Measurements from ENCODE around the gene GRN.
"Not testable (repeated sequence)": the region's sequence is repeated elsewhere in the genome, so short reads cannot be mapped to it uniquely, and the experiment has no call there.

Gene GRN

GRCh38 chr17:44347206-44348055, 2.3 kb downstream of the GRN start:
- 94% methylated on average over 16 of the region's 18 CpGs for WGBS
- H3K9ac ChIP-seq (ENCODE audit: low read length), result peak overlapping the region; percentile 11
- peaks cover 24% of the 10 kb centered on the region for H3K79me1 ChIP-seq (replicated peaks; ENCODE audit: low read length, poor library complexity, severe bottlenecking)
- not testable (repeated sequence) for H2BK5ac ChIP-seq (ENCODE audit: low read depth, low read length, poor library complexity, severe bottlenecking); H3K27ac ChIP-seq (ENCODE audit: low read length, poor library complexity, severe bottlenecking); H3K4ac ChIP-seq (ENCODE audit: low read depth in 1 of 2, low read length in 2 of 2); H4K91ac ChIP-seq (ENCODE audit: low read length); H4K8ac ChIP-seq (ENCODE audit: low read length); H3K14ac ChIP-seq (ENCODE audit: low read length in 2 of 2); H3K9me3 ChIP-seq (ENCODE audit: control insufficient read depth, low read length); H3K4me3 ChIP-seq (ENCODE audit: insufficient read depth in 1 of 2, low read depth in 1 of 2, low read length in 2 of 2); H3K27me3 ChIP-seq (ENCODE audit: control insufficient read depth in 1 of 2, insufficient read depth in 1 of 2, low read length in 2 of 2); H2BK120ac ChIP-seq (ENCODE audit: low read depth, low read length); H2AFZ ChIP-seq (ENCODE audit: low read depth, low read length); H2AK5ac ChIP-seq (ENCODE audit: low read length, severe bottlenecking); H3K4me2 ChIP-seq (ENCODE audit: low read length, poor library complexity, severe bottlenecking); H3K18ac ChIP-seq (ENCODE audit: low read depth in 1 of 2, low read length in 2 of 2); H3K23ac ChIP-seq (ENCODE audit: low read length in 2 of 2); DNase-seq; H2BK15ac ChIP-seq (ENCODE audit: low read depth, poor library complexity, severe bottlenecking); H2BK12ac ChIP-seq (ENCODE audit: low read length in 2 of 2)
- H3K36me3 ChIP-seq (ENCODE audit: control insufficient read depth in 1 of 2, insufficient read depth in 2 of 2, low read depth in 1 of 2, low read length in 2 of 2), result peaks cover 34 to 40% of the 10 kb centered on the region in 2 experiments
- H3K4me1 ChIP-seq (ENCODE audit: control insufficient read depth, insufficient read depth, low read depth, low read length), result peaks cover 17% of the 10 kb centered on the region

- Histone ChIP-seq H3K4me1 (ENCODE audit: control insufficient read depth, insufficient read depth, low read depth, low read length) (peaks cover 17% of the 10 kb centered on the region), H3K4ac (ENCODE audit: low read depth in 1 of 2, low read length in 2 of 2) (no peak overlapping the region), H3K9me3 (ENCODE audit: control insufficient read depth, low read length) (no peaks in the 10 kb centered on the region), H3K4me3 (ENCODE audit: insufficient read depth in 1 of 2, low read depth in 1 of 2, low read length in 2 of 2) (no peak overlapping the region), H4K91ac (ENCODE audit: low read length) (no peak overlapping the region), H2AFZ (ENCODE audit: low read depth, low read length) (no peak overlapping the region), H3K23ac (ENCODE audit: low read length in 2 of 2) (no peak overlapping the region), H3K79me1 (replicated peaks; ENCODE audit: low read length, poor library complexity, severe bottlenecking) (peaks cover 24% of the 10 kb centered on the region), H2BK120ac (ENCODE audit: low read depth, low read length) (no peak overlapping the region), H3K14ac (ENCODE audit: low read length in 2 of 2) (no peak overlapping the region), H2BK5ac (ENCODE audit: low read depth, low read length, poor library complexity, severe bottlenecking) (no peak overlapping the region), H2BK15ac (ENCODE audit: low read depth, poor library complexity, severe bottlenecking) (no peak overlapping the region), H4K8ac (ENCODE audit: low read length) (no peak overlapping the region), H3K27ac (ENCODE audit: low read length, poor library complexity, severe bottlenecking) (no peak overlapping the region), H3K4me2 (ENCODE audit: low read length, poor library complexity, severe bottlenecking) (no peak overlapping the region), H2BK12ac (ENCODE audit: low read length in 2 of 2) (no peak overlapping the region), H3K36me3 (ENCODE audit: control insufficient read depth in 1 of 2, insufficient read depth in 2 of 2, low read depth in 1 of 2, low read length in 2 of 2) (peaks cover 42 to 50% of the 10 kb centered on the region in 2 experiments), H2AK5ac (ENCODE audit: low read length, severe bottlenecking) (no peak overlapping the region), H3K18ac (ENCODE audit: low read depth in 1 of 2, low read length in 2 of 2) (peak overlapping the region in 1 of 2 experiments; percentile 30), H3K9ac (ENCODE audit: low read length) (peak overlapping the region; percentile 5), H3K27me3 (ENCODE audit: control insufficient read depth in 1 of 2, insufficient read depth in 1 of 2, low read length in 2 of 2) (no peaks in the 10 kb centered on the region)
- 90% methylated on average over 9 of the region's 9 CpGs for WGBS
- DNase-seq, result peak; percentile 40
Measured at GRCh38 chr17:44348234-44348987, 3.3 kb downstream of the GRN start.

- 94% methylated on average over 6 of the region's 6 CpGs for WGBS
- no peak overlapping the region for H2BK5ac ChIP-seq (ENCODE audit: low read depth, low read length, poor library complexity, severe bottlenecking)
- no peak overlapping the region for H3K27ac ChIP-seq (ENCODE audit: low read length, poor library complexity, severe bottlenecking)
- no peak for DNase-seq
- H3K9me3 ChIP-seq (ENCODE audit: control insufficient read depth, low read length), result no peaks in the 10 kb centered on the region
- H3K9ac ChIP-seq (ENCODE audit: low read length), result no peak overlapping the region
- H2BK15ac ChIP-seq (ENCODE audit: low read depth, poor library complexity, severe bottlenecking), result no peak overlapping the region
- no peak overlapping the region for H2BK12ac ChIP-seq (ENCODE audit: low read length in 2 of 2)
- H2AFZ ChIP-seq (ENCODE audit: low read depth, low read length), result no peak overlapping the region
- no peak overlapping the region for H3K4ac ChIP-seq (ENCODE audit: low read depth in 1 of 2, low read length in 2 of 2)
- peaks cover 24% of the 10 kb centered on the region for H3K79me1 ChIP-seq (replicated peaks; ENCODE audit: low read length, poor library complexity, severe bottlenecking)
- H3K18ac ChIP-seq (ENCODE audit: low read depth in 1 of 2, low read length in 2 of 2), result peak overlapping the region in 1 of 2 experiments; percentile 30
- no peaks in the 10 kb centered on the region for H3K27me3 ChIP-seq (ENCODE audit: control insufficient read depth in 1 of 2, insufficient read depth in 1 of 2, low read length in 2 of 2)
- H3K4me1 ChIP-seq (ENCODE audit: control insufficient read depth, insufficient read depth, low read depth, low read length), result peaks cover 17% of the 10 kb centered on the region
- H3K4me2 ChIP-seq (ENCODE audit: low read length, poor library complexity, severe bottlenecking), result no peak overlapping the region
- H4K91ac ChIP-seq (ENCODE audit: low read length), result no peak overlapping the region
- H3K36me3 ChIP-seq (ENCODE audit: control insufficient read depth in 1 of 2, insufficient read depth in 2 of 2, low read depth in 1 of 2, low read length in 2 of 2), result peaks cover 42 to 55% of the 10 kb centered on the region in 2 experiments
- no peak overlapping the region for H3K14ac ChIP-seq (ENCODE audit: low read length in 2 of 2)
- H3K23ac ChIP-seq (ENCODE audit: low read length in 2 of 2), result no peak overlapping the region
- no peak overlapping the region for H4K8ac ChIP-seq (ENCODE audit: low read length)
- no peak overlapping the region for H2AK5ac ChIP-seq (ENCODE audit: low read length, severe bottlenecking)
- H2BK120ac ChIP-seq (ENCODE audit: low read depth, low read length), result no peak overlapping the region
- H3K4me3 ChIP-seq (ENCODE audit: insufficient read depth in 1 of 2, low read depth in 1 of 2, low read length in 2 of 2), result no peak overlapping the region
Measured at GRCh38 chr17:44348988-44349364, 3.9 kb downstream of the GRN start.

GRCh38 chr17:44349553-44350070, 4.5 kb downstream of the GRN start:
- no peak overlapping the region for H4K91ac ChIP-seq (ENCODE audit: low read length)
- no peak overlapping the region for H3K23ac ChIP-seq (ENCODE audit: low read length in 2 of 2)
- no peak overlapping the region for H3K14ac ChIP-seq (ENCODE audit: low read length in 2 of 2)
- H3K4ac ChIP-seq (ENCODE audit: low read depth in 1 of 2, low read length in 2 of 2), result no peak overlapping the region
- H2AFZ ChIP-seq (ENCODE audit: low read depth, low read length), result no peak overlapping the region
- H2BK15ac ChIP-seq (ENCODE audit: low read depth, poor library complexity, severe bottlenecking), result no peak overlapping the region
- H3K4me2 ChIP-seq (ENCODE audit: low read length, poor library complexity, severe bottlenecking), result no peak overlapping the region
- H3K9me3 ChIP-seq (ENCODE audit: control insufficient read depth, low read length), result no peaks in the 10 kb centered on the region
- no peak overlapping the region for H3K4me3 ChIP-seq (ENCODE audit: insufficient read depth in 1 of 2, low read depth in 1 of 2, low read length in 2 of 2)
- no peak overlapping the region for H3K18ac ChIP-seq (ENCODE audit: low read depth in 1 of 2, low read length in 2 of 2)
- WGBS, result 89% methylated on average over 12 of the region's 12 CpGs
- H3K4me1 ChIP-seq (ENCODE audit: control insufficient read depth, insufficient read depth, low read depth, low read length), result peaks cover 15% of the 10 kb centered on the region
- peaks cover 24% of the 10 kb centered on the region for H3K79me1 ChIP-seq (replicated peaks; ENCODE audit: low read length, poor library complexity, severe bottlenecking)
- no peak for DNase-seq
- no peak overlapping the region for H2BK120ac ChIP-seq (ENCODE audit: low read depth, low read length)
- H3K27ac ChIP-seq (ENCODE audit: low read length, poor library complexity, severe bottlenecking), result no peak overlapping the region
- H3K27me3 ChIP-seq (ENCODE audit: control insufficient read depth in 1 of 2, insufficient read depth in 1 of 2, low read length in 2 of 2), result no peaks in the 10 kb centered on the region
- no peak overlapping the region for H3K9ac ChIP-seq (ENCODE audit: low read length)
- H2BK5ac ChIP-seq (ENCODE audit: low read depth, low read length, poor library complexity, severe bottlenecking), result no peak overlapping the region
- no peak overlapping the region for H2BK12ac ChIP-seq (ENCODE audit: low read length in 2 of 2)
- H3K36me3 ChIP-seq (ENCODE audit: control insufficient read depth in 1 of 2, insufficient read depth in 2 of 2, low read depth in 1 of 2, low read length in 2 of 2), result peaks cover 42 to 62% of the 10 kb centered on the region in 2 experiments
- H4K8ac ChIP-seq (ENCODE audit: low read length), result no peak overlapping the region
- H2AK5ac ChIP-seq (ENCODE audit: low read length, severe bottlenecking), result no peak overlapping the region
